ENCODE measurements around the gene GABRG3. TPM values are rescaled to one million over a fixed set of nuclear protein-coding genes. Genes with fewer than 3 reads are reported as not detected.

The GABRG3 gene
- not detected in 2 replicates for total RNA-seq

GRCh38 chr15:26970712-26971210, at the start of gene GABRG3:
GABRG3 (plus strand) TSS chr15:26971181.
- no peak within 1 kb of the TSS for H3K4me3 ChIP-seq (ENCODE audit: low read depth, low read length)
- TF ChIP-seq, protein P1, sequence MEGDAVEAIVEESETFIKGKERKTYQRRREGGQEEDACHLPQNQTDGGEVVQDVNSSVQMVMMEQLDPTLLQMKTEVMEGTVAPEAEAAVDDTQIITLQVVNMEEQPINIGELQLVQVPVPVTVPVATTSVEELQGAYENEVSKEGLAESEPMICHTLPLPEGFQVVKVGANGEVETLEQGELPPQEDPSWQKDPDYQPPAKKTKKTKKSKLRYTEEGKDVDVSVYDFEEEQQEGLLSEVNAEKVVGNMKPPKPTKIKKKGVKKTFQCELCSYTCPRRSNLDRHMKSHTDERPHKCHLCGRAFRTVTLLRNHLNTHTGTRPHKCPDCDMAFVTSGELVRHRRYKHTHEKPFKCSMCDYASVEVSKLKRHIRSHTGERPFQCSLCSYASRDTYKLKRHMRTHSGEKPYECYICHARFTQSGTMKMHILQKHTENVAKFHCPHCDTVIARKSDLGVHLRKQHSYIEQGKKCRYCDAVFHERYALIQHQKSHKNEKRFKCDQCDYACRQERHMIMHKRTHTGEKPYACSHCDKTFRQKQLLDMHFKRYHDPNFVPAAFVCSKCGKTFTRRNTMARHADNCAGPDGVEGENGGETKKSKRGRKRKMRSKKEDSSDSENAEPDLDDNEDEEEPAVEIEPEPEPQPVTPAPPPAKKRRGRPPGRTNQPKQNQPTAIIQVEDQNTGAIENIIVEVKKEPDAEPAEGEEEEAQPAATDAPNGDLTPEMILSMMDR (IDR thresholded peaks at IDR 0.05; ENCODE audit: insufficient read depth, low read depth, low read length), result no peak
- no peak for DNase-seq (ENCODE audit: low read depth)

DNA sequence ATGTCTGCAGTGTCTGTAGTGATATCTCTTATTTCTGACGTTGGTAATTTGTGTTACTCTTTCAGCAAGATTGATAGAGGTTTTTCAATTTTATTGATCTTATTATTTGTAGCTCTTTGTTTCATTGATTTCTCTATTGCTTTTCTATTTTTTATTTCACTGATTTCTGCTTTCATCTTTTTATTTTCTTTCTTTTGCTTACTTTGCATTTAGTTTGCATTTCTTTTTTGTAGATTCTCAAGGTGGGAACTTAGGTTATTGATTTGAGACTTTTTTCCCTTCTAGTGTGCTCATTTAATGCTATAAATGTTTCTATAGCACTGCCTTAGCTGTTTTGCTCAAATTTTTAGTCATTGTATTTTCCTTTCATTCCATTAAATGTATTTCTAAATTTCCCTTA, 49.5 kb upstream of the GABRG3 start:
- TF ChIP-seq, protein P1 (IDR thresholded peaks at IDR 0.05; ENCODE audit: insufficient read depth, low read depth, low read length), result no peak
- no peak overlapping the region for H3K4me3 ChIP-seq (ENCODE audit: low read depth, low read length)
- DNase-seq (ENCODE audit: low read depth), result no peak

- TF ChIP-seq, protein P1 (IDR thresholded peaks at IDR 0.05; ENCODE audit: insufficient read depth, low read depth, low read length), result no peak
- no peak for DNase-seq (ENCODE audit: low read depth)
- H3K4me3 ChIP-seq (ENCODE audit: low read depth, low read length), result no peak overlapping the region
These were observed 44.9 kb upstream of the GABRG3 start for GRCh38 chr15:26926081-26926480.

- H3K4me3 ChIP-seq (ENCODE audit: low read depth, low read length), result no peak overlapping the region
- TF ChIP-seq, protein P1 (IDR thresholded peaks at IDR 0.05; ENCODE audit: insufficient read depth, low read depth, low read length), result no peak
- no peak for DNase-seq (ENCODE audit: low read depth)
These were observed 42.9 kb upstream of the GABRG3 start for GRCh38 chr15:26928051-26928450.

DNA sequence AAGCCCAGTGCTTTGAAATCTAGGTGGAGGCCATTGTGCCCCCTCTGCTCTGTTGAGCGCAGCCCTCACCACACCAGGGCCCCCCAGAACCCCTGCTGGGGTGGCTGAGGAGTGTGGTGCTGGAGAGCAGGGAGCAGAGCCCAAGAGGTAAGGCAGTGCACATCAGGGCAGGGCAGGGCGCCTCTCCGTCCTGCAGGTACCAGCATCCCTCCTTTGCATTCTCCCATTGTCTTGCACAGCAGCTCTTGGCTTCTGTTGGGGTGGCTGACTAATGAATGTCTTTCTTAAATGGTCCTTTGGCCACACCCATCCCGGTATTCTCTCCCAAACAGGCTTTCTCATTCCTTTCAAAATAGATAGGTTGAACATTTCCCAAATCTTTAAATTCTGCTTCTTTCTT, 41.4 kb upstream of the GABRG3 start:
- no peak for DNase-seq (ENCODE audit: low read depth)
- TF ChIP-seq, protein P1 (IDR thresholded peaks at IDR 0.05; ENCODE audit: insufficient read depth, low read depth, low read length), result no peak
- H3K4me3 ChIP-seq (ENCODE audit: low read depth, low read length), result no peak overlapping the region

DNA sequence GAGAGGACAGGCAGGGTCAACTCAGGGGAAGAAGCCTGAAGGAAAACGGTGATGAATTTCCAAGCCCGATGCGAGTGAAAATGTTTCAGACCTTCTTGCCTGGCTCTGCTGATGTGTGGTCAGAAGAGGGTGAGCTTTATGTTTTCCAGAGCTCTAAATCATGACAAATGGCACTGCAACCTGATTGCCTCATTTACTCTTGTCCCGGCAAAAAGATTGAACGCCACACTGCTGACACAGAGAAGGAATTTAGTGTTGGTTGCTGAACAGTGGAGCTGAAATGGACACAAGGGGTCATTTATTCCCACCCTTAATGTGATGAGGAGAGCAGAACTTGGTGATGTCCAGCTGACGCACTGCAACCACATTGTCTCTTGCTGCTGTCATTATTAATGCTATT, 36.1 kb upstream of the GABRG3 start:
- no peak overlapping the region for H3K4me3 ChIP-seq (ENCODE audit: low read depth, low read length)
- no peak for DNase-seq (ENCODE audit: low read depth)
- TF ChIP-seq, protein P1 (IDR thresholded peaks at IDR 0.05; ENCODE audit: insufficient read depth, low read depth, low read length), result no peak

- no peak for DNase-seq (ENCODE audit: low read depth)
- TF ChIP-seq, protein P1 (IDR thresholded peaks at IDR 0.05; ENCODE audit: insufficient read depth, low read depth, low read length), result no peak
These were observed 35.7 kb upstream of the GABRG3 start for GRCh38 chr15:26935322-26935721.

More at GRCh38 chr15:26935322-26935721, 35.7 kb upstream of the GABRG3 start:
- H3K4me3 ChIP-seq (ENCODE audit: low read depth, low read length), result no peak overlapping the region
